GM12801 (cell line): ENCODE results near the gene BOLL.

Experiments
- CTCF ChIP-seq: IDR thresholded peaks from one replicate; pipeline ENCODE4 v1.5.1; 2011; ENCODE audit warnings: control low read depth; ENCODE audit not compliant: insufficient read length; ENCODE audit errors: extremely low read depth

BOLL gene

GRCh38 chr2:197810491-197810890 lies 25.4 kb upstream of the BOLL start:
- TF ChIP-seq CTCF, result no peak

GRCh38 chr2:197810016-197810415 lies 24.9 kb upstream of the BOLL start:
- no peak for TF ChIP-seq CTCF

GRCh38 chr2:197809064-197809463 lies 23.9 kb upstream of the BOLL start:
- TF ChIP-seq CTCF, result no peak

GRCh38 chr2:197805715-197806633 lies 20.9 kb upstream of the BOLL start:
- no peak for TF ChIP-seq CTCF

- TF ChIP-seq CTCF, result no peak
These were observed 19.9 kb upstream of the BOLL start for GRCh38 chr2:197804758-197805714.

- no peak for TF ChIP-seq CTCF
These were observed 19.1 kb upstream of the BOLL start, which contains the start of gene PLCL1 for GRCh38 chr2:197804049-197804757. TSS of gene PLCL1 (plus strand) at chr2:197804593.

GRCh38 chr2:197803033-197803444 lies 17.9 kb upstream of the BOLL start:
- no peak for TF ChIP-seq CTCF
